Ascending aorta (tissue), 2 donors: ENCODE data around the gene ZNF652. TPM values are rescaled to one million over a fixed set of nuclear protein-coding genes. Genes with fewer than 3 reads are reported as not detected.

Experiments used
- DNase-seq, 2 donors: peaks; one replicate each; pipeline ENCODE4 v3.0.0-alpha.2; 2019; ENCODE audit warnings: low spot score in 2 of 2
- H3K27ac ChIP-seq, 2 donors: fragments of 200-600 bp; sonication (generic); one replicate each; pipeline ENCODE4 v1.5.1; 2016 to 2017; ENCODE audit warnings: mild to moderate bottlenecking in 1 of 2
- H3K27me3 ChIP-seq: fragments of 200-600 bp; sonication (generic); one replicate; pipeline ENCODE4 v1.5.1; 2017
- H3K36me3 ChIP-seq, 2 donors: fragments of 200-600 bp; sonication (generic); one replicate each; pipeline ENCODE4 v1.5.1; 2016
- H3K4me1 ChIP-seq, 2 donors: fragments of 200-600 bp; sonication (generic); one replicate each; pipeline ENCODE4 v1.5.1; 2016 to 2017; ENCODE audit warnings: mild to moderate bottlenecking in 1 of 2
- H3K4me3 ChIP-seq, 2 donors: fragments of 200-600 bp; sonication (generic); one replicate each; pipeline ENCODE4 v1.5.1; 2016 to 2017; ENCODE audit warnings: mild to moderate bottlenecking in 1 of 2
- H3K9me3 ChIP-seq, 2 donors: fragments of 200-600 bp; sonication (generic); one replicate each; pipeline ENCODE4 v1.5.1; 2016
- intact Hi-C: fragments of 100-400 bp; cut with DNase I; formaldehyde crosslinking; loops from one replicate; pipeline ENCODE4 v1.15.1; 2023
- total RNA-seq: library from RNA; depleted of rRNA; stranded (reverse); fragments of >200 nt; gene quantifications from one replicate; pipeline ENCODE4 v1.1.0, GENCODE V29; 2016
- TF ChIP-seq, protein P1 (sequence below), 3 experiments: fragments of 200-600 bp in 2 of 3; fragments of 450-650 bp in 1 of 3; sonication (generic) in 2 of 3; IDR thresholded peaks; one replicate each; pipeline ENCODE4 v1.5.1; 2016 to 2019; ENCODE audit warnings: antibody characterized with exemption in 3 of 3, mild to moderate bottlenecking in 1 of 3, moderate library complexity in 1 of 3

Gene ZNF652
- total RNA-seq, 1 donor from 2014 or later: 13.5 TPM

DNA sequence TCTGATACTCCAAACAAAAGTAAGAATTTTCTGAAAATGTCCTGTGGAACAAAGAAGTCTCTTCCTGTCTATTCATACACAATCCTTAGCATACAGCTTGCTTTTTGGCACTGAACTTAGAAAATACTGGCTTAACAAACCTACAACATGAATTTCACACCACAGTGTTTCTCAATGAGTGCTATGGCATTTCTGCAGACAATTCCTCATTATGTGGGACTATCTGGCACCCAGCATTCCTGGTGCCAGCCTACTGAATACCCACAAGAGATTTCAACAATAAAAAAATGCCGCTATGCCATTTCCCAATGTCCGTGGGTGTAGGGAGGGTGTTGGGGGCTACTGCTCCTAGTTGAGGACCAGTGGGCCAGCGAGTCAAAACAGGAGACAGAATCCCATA is 62.1 kb downstream of the ZNF652 start:
- Histone ChIP-seq H3K4me3 (no peak overlapping the region), H3K27ac (no peak overlapping the region), H3K36me3 (peaks cover 12 to 24% of the 10 kb centered on the region in 2 donors), H3K9me3 (no peaks in the 10 kb centered on the region), H3K4me1 (no peaks in the 10 kb centered on the region), H3K27me3 (no peaks in the 10 kb centered on the region)
- TF ChIP-seq, protein P1, sequence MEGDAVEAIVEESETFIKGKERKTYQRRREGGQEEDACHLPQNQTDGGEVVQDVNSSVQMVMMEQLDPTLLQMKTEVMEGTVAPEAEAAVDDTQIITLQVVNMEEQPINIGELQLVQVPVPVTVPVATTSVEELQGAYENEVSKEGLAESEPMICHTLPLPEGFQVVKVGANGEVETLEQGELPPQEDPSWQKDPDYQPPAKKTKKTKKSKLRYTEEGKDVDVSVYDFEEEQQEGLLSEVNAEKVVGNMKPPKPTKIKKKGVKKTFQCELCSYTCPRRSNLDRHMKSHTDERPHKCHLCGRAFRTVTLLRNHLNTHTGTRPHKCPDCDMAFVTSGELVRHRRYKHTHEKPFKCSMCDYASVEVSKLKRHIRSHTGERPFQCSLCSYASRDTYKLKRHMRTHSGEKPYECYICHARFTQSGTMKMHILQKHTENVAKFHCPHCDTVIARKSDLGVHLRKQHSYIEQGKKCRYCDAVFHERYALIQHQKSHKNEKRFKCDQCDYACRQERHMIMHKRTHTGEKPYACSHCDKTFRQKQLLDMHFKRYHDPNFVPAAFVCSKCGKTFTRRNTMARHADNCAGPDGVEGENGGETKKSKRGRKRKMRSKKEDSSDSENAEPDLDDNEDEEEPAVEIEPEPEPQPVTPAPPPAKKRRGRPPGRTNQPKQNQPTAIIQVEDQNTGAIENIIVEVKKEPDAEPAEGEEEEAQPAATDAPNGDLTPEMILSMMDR (IDR thresholded peaks at IDR 0.05): no peak
- intact Hi-C loops: no loop called here
- no peak for DNase-seq

- DNase-seq: no peak
- TF ChIP-seq, protein P1 (IDR thresholded peaks at IDR 0.05): no peak
- H3K9me3 ChIP-seq: no peaks in the 10 kb centered on the region
- no peaks in the 10 kb centered on the region for H3K27me3 ChIP-seq
- peaks cover 12 to 24% of the 10 kb centered on the region in 2 donors for H3K36me3 ChIP-seq
- no peaks in the 10 kb centered on the region for H3K4me1 ChIP-seq
- no peak overlapping the region for H3K4me3 ChIP-seq
- intact Hi-C loops: no loop called here
- no peak overlapping the region for H3K27ac ChIP-seq
Measured at GRCh38 chr17:49298371-49298976, 63.6 kb downstream of the ZNF652 start.

DNA sequence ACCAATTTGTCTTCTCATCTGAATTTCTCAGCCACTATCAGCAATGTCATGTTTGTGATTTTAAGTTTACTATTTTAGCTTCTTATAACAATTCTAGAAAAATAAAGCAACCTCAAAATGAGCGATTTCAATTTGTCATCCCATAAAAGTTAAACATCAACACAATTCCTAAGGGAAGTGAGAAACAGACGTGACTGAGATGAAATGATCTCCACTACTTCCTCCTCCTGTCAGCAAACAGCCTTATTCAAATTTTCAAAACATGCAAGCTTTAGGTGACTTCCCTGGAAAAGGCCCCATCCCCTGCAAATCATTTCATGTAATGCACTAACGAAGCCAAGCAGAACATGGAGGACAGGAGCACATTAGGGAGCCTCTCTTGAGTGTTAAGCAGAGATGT is 64.9 kb downstream of the ZNF652 start:
- Histone ChIP-seq H3K27me3 (no peaks in the 10 kb centered on the region), H3K27ac (no peak overlapping the region), H3K9me3 (no peaks in the 10 kb centered on the region), H3K36me3 (peaks cover 12 to 24% of the 10 kb centered on the region in 2 donors), H3K4me1 (no peaks in the 10 kb centered on the region), H3K4me3 (no peak overlapping the region)
- TF ChIP-seq, protein P1 (IDR thresholded peaks at IDR 0.05): no peak
- DNase-seq: no peak
- intact Hi-C loops: no loop called here

GRCh38 chr17:49294122-49294521 is 67.9 kb downstream of the ZNF652 start:
- intact Hi-C loops: no loop called here
- Histone ChIP-seq H3K4me1 (no peaks in the 10 kb centered on the region), H3K27ac (no peak overlapping the region), H3K36me3 (peaks cover 12 to 24% of the 10 kb centered on the region in 2 donors), H3K9me3 (no peaks in the 10 kb centered on the region), H3K27me3 (no peaks in the 10 kb centered on the region), H3K4me3 (no peak overlapping the region)
- no peak for DNase-seq
- TF ChIP-seq, protein P1 (IDR thresholded peaks at IDR 0.05): no peak

DNA sequence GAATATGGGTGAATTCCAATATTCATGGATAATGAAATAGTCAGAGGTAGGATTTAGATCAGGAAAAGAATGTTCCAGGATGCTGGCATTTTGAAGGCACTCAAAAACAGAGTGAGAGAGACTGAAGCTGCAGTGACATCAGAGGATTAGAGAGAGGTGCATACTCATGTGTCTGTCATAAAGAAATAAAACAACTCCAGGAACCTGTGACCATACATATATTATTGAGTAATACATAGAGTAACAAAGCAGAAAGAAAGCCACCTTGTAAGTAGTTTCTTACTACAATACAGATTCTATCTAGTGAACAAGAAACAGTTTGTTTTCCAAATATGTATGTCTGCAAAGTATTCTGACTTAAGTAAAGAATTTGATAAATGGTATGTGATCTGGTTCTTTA is 69.1 kb downstream of the ZNF652 start:
- Histone ChIP-seq H3K4me3 (no peak overlapping the region), H3K36me3 (peaks cover 6 to 12% of the 10 kb centered on the region in 2 donors), H3K27ac (no peak overlapping the region), H3K27me3 (no peaks in the 10 kb centered on the region), H3K4me1 (no peaks in the 10 kb centered on the region), H3K9me3 (no peaks in the 10 kb centered on the region)
- intact Hi-C loops: no loop called here
- DNase-seq: no peak
- TF ChIP-seq, protein P1 (IDR thresholded peaks at IDR 0.05): no peak

DNA sequence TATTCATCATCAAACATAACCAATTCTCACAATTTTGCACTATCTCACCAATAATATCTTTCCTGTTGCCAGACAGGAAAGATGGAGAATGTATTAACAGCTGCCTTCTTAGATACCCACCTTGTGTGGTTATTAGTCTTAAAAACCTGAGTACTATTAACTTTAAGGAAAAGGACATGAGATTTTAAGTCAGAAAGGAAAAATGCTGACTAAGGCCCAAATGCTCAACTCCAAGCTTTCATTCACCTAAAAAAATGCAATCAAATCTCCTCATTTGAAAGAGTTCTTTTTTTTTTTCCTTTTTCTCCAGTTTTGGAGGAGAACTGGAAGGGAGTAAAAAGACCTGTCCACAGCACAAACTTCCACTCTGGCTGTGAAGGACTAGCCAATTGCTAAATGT is 70.1 kb downstream of the ZNF652 start:
- DNase-seq: no peak
- H3K36me3 ChIP-seq: peaks cover 0 to 6% of the 10 kb centered on the region in 2 donors
- H3K27me3 ChIP-seq: no peaks in the 10 kb centered on the region
- intact Hi-C loops: loop anchor here (2.0 kb wide), 1 partner anchor 65 kb away; no protein-coding TSS in a partner anchor
- TF ChIP-seq, protein P1 (IDR thresholded peaks at IDR 0.05): no peak
- H3K4me1 ChIP-seq: no peaks in the 10 kb centered on the region
- no peaks in the 10 kb centered on the region for H3K9me3 ChIP-seq
- no peak overlapping the region for H3K4me3 ChIP-seq
- no peak overlapping the region for H3K27ac ChIP-seq
